ENCODE data around the gene IFT27. TPM values are rescaled to one million over a fixed set of nuclear protein-coding genes. Genes with fewer than 3 reads are reported as not detected.

The IFT27 gene
- total and polyA plus RNA-seq, 2 donors (not counting 1 experiment from before 2014, with no cell fraction given), result 14.1 to 19.0 TPM

GRCh38 chr22:36729321-36729720 lies 46.6 kb downstream of the IFT27 start:
- H3K9me3 ChIP-seq (ENCODE audit: control insufficient read depth, insufficient read depth, low read depth, low read length), result no peaks in the 10 kb centered on the region
- no peak overlapping the region for H2AFZ ChIP-seq (ENCODE audit: low read length)
- no peak overlapping the region for H3K4me3 ChIP-seq (replicated peaks in 1 of 4; ENCODE audit: control extremely low read depth in 1 of 4, insufficient read depth in 1 of 4, low read depth in 3 of 4, low read length in 4 of 4)
- no peak for DNase-seq (ENCODE audit: low read depth in 2 of 2)
- H3K27me3 ChIP-seq (ENCODE audit: control insufficient read depth, insufficient read depth, low read length), result no peaks in the 10 kb centered on the region
- no peak overlapping the region for H3K4me2 ChIP-seq (ENCODE audit: extremely low read depth, insufficient read depth, low read length)
- TF ChIP-seq CTCF (conservative IDR thresholded peaks at IDR 0.05 in 1 of 2, IDR thresholded peaks at IDR 0.05 in 1 of 2; ENCODE audit: low read depth in 1 of 2, low read length in 2 of 2), result no peak
- no peak for TF ChIP-seq EZH2 (IDR thresholded peaks at IDR 0.05; ENCODE audit: low read length, missing control alignments)
- no peak overlapping the region for H3K27ac ChIP-seq (ENCODE audit: insufficient read depth, low read length)
- no peaks in the 10 kb centered on the region for H3K79me2 ChIP-seq (ENCODE audit: control insufficient read depth, insufficient read depth, low read length)
- H3K36me3 ChIP-seq (ENCODE audit: control insufficient read depth, insufficient read depth, low read length), result no peaks in the 10 kb centered on the region
- H3K9ac ChIP-seq (ENCODE audit: insufficient read depth, low read length), result no peak overlapping the region
- H4K20me1 ChIP-seq (ENCODE audit: control insufficient read depth, extremely low read depth, insufficient read depth, low read length), result no peaks in the 10 kb centered on the region
- H3K4me1 ChIP-seq (ENCODE audit: control insufficient read depth, extremely low read depth, insufficient read depth, low read length), result no peaks in the 10 kb centered on the region

- H3K27me3 ChIP-seq (ENCODE audit: control insufficient read depth, insufficient read depth, low read length), result no peaks in the 10 kb centered on the region
- H2AFZ ChIP-seq (ENCODE audit: low read length), result no peak overlapping the region
- H3K4me3 ChIP-seq (replicated peaks in 1 of 4; ENCODE audit: control extremely low read depth in 1 of 4, insufficient read depth in 1 of 4, low read depth in 3 of 4, low read length in 4 of 4), result no peak overlapping the region
- no peaks in the 10 kb centered on the region for H3K4me1 ChIP-seq (ENCODE audit: control insufficient read depth, extremely low read depth, insufficient read depth, low read length)
- no peaks in the 10 kb centered on the region for H4K20me1 ChIP-seq (ENCODE audit: control insufficient read depth, extremely low read depth, insufficient read depth, low read length)
- H3K9me3 ChIP-seq (ENCODE audit: control insufficient read depth, insufficient read depth, low read depth, low read length), result no peaks in the 10 kb centered on the region
- H3K27ac ChIP-seq (ENCODE audit: insufficient read depth, low read length), result no peak overlapping the region
- no peak overlapping the region for H3K4me2 ChIP-seq (ENCODE audit: extremely low read depth, insufficient read depth, low read length)
- H3K36me3 ChIP-seq (ENCODE audit: control insufficient read depth, insufficient read depth, low read length), result no peaks in the 10 kb centered on the region
- no peaks in the 10 kb centered on the region for H3K79me2 ChIP-seq (ENCODE audit: control insufficient read depth, insufficient read depth, low read length)
- no peak for DNase-seq (ENCODE audit: low read depth in 2 of 2)
- no peak for TF ChIP-seq CTCF (conservative IDR thresholded peaks at IDR 0.05 in 1 of 2, IDR thresholded peaks at IDR 0.05 in 1 of 2; ENCODE audit: low read depth in 1 of 2, low read length in 2 of 2)
- H3K9ac ChIP-seq (ENCODE audit: insufficient read depth, low read length), result no peak overlapping the region
Observed at GRCh38 chr22:36728505-36728904, 47.4 kb downstream of the IFT27 start.

GRCh38 chr22:36727927-36728488 lies 47.9 kb downstream of the IFT27 start:
- no peak for DNase-seq (ENCODE audit: low read depth in 2 of 2)
- no peaks in the 10 kb centered on the region for H3K36me3 ChIP-seq (ENCODE audit: control insufficient read depth, insufficient read depth, low read length)
- H3K4me2 ChIP-seq (ENCODE audit: extremely low read depth, insufficient read depth, low read length), result no peak overlapping the region
- H3K27ac ChIP-seq (ENCODE audit: insufficient read depth, low read length), result no peak overlapping the region
- H2AFZ ChIP-seq (ENCODE audit: low read length), result no peak overlapping the region
- no peak overlapping the region for H3K4me3 ChIP-seq (replicated peaks in 1 of 4; ENCODE audit: control extremely low read depth in 1 of 4, insufficient read depth in 1 of 4, low read depth in 3 of 4, low read length in 4 of 4)
- H3K9me3 ChIP-seq (ENCODE audit: control insufficient read depth, insufficient read depth, low read depth, low read length), result no peaks in the 10 kb centered on the region
- H3K27me3 ChIP-seq (ENCODE audit: control insufficient read depth, insufficient read depth, low read length), result no peaks in the 10 kb centered on the region
- no peaks in the 10 kb centered on the region for H3K4me1 ChIP-seq (ENCODE audit: control insufficient read depth, extremely low read depth, insufficient read depth, low read length)
- H4K20me1 ChIP-seq (ENCODE audit: control insufficient read depth, extremely low read depth, insufficient read depth, low read length), result no peaks in the 10 kb centered on the region
- TF ChIP-seq CTCF (conservative IDR thresholded peaks at IDR 0.05 in 1 of 2, IDR thresholded peaks at IDR 0.05 in 1 of 2; ENCODE audit: low read depth in 1 of 2, low read length in 2 of 2) (no peak), EZH2 (IDR thresholded peaks at IDR 0.05; ENCODE audit: low read length, missing control alignments) (no peak)
- H3K9ac ChIP-seq (ENCODE audit: insufficient read depth, low read length), result no peak overlapping the region
- no peaks in the 10 kb centered on the region for H3K79me2 ChIP-seq (ENCODE audit: control insufficient read depth, insufficient read depth, low read length)
